GM18951 (cell line): ENCODE results near the gene ZDHHC21.

Experiments used
- POLR2A ChIP-seq: IDR thresholded peaks from 4 replicates; pipeline ENCODE4 v1.6.1; 2011; ENCODE audit warnings: mild to moderate bottlenecking; ENCODE audit not compliant: insufficient read length, insufficient read depth; ENCODE audit errors: extremely low read depth
- in situ Hi-C: fragments of 300-500 bp; cut with MboI; formaldehyde crosslinking; loops from one replicate; pipeline ENCODE4 v1.12.0; 2022; ENCODE audit warnings: low sequenced_read_pairs, mixed read lengths, inconsistent platforms; ENCODE audit not compliant: unreplicated experiment

Gene ZDHHC21

DNA sequence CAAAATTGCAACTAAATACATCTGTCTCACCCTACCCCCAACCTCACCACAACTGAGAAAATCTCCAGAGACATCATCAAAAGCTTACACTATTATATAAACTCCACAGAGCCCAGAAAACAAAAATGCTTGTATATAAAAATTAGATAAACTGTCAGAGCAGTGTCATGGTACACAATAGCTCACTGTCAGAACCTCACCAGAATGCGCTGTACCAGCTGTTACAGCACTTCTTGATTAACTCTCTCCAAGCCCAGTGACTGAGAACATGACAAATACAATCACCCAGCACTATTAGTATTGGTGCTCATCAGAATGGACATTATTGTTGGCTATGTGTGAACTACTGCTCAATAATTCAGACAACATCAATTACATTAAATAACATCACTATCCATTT, 65.7 kb downstream of the ZDHHC21 start:
- in situ Hi-C loops = no loop called here
- no peak for TF ChIP-seq POLR2A

- TF ChIP-seq POLR2A = no peak
- in situ Hi-C loops = loop anchor here (10.0 kb wide), 1 partner anchor 146 kb away; no protein-coding TSS in a partner anchor
Observed at GRCh38 chr9:14618836-14619420, 74.3 kb downstream of the ZDHHC21 start.

- in situ Hi-C loops = loop anchor here (10.0 kb wide), 1 partner anchor 148 kb away; no protein-coding TSS in a partner anchor
- no peak for TF ChIP-seq POLR2A
Observed at GRCh38 chr9:14616188-14616982, 76.8 kb downstream of the ZDHHC21 start.

GRCh38 chr9:14608540-14608939, 84.7 kb downstream of the ZDHHC21 start:
- no peak for TF ChIP-seq POLR2A
- in situ Hi-C loops = no loop called here

- in situ Hi-C loops = no loop called here
- TF ChIP-seq POLR2A = no peak
Observed at GRCh38 chr9:14597171-14597799, 95.9 kb downstream of the ZDHHC21 start.

DNA sequence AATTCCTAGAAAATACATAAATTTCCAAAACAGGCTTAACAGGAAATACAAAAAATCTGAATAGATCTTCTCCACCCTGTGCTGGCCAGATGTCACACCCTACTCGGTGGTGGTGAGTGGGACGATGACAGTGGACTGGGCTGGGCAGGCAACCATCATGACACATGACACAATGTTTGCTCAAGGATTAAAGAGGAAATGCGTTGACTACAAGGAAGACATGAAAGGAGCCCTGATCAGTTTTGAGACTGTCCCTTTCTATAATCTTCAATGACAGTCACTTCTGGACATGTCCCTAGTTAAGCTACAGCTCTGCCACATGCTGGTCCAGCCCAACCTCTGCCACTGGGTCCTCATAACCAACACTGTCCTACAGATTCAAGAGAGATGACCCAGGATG, 99.8 kb downstream of the ZDHHC21 start:
- TF ChIP-seq POLR2A = no peak
- in situ Hi-C loops = no loop called here

DNA sequence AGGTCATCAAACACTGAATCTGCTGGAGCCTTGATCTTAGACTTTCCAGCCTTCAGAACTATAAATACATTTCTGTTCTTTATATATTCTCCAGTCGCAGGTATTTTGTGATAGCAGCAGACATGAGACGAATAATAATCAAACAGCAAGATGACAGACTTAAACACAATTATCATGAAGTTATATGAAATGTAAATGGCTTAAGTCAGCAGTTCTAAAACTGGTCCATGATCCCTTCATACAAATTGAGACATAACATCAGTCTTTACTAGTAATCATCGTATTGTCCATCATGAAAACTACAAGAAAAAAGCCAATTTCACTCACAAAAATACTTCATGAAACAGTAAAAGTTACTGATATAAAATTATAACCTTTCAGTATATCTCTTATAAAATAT, 101.8 kb downstream of the ZDHHC21 start:
- TF ChIP-seq POLR2A = no peak
- in situ Hi-C loops = no loop called here

GRCh38 chr9:14585730-14586473, 107.3 kb downstream of the ZDHHC21 start:
- in situ Hi-C loops = no loop called here
- no peak for TF ChIP-seq POLR2A

DNA sequence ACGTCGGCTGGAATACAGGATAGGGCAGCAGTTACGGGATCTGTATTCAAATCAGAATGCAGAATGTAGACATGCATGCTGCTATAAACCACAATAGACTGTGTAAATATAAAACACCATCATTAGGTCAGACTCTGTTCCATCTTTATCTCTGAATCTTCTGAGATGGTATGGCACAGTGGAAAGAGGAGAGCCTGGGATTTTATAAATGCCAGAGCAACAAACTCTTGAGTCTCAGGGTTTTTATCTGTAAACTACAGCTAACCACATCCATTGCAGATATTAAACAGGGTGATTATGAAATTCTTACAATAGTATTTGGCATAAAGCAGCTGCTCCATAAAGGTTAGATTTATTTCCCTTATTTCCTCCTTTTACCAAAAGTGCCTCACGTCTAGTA, 108.7 kb downstream of the ZDHHC21 start:
- in situ Hi-C loops = no loop called here
- TF ChIP-seq POLR2A = no peak

- TF ChIP-seq POLR2A = no peak
- in situ Hi-C loops = no loop called here
Observed at GRCh38 chr9:14578030-14578429, 115.2 kb downstream of the ZDHHC21 start.

GRCh38 chr9:14574173-14574572, 119.1 kb downstream of the ZDHHC21 start:
- TF ChIP-seq POLR2A = no peak
- in situ Hi-C loops = no loop called here

DNA sequence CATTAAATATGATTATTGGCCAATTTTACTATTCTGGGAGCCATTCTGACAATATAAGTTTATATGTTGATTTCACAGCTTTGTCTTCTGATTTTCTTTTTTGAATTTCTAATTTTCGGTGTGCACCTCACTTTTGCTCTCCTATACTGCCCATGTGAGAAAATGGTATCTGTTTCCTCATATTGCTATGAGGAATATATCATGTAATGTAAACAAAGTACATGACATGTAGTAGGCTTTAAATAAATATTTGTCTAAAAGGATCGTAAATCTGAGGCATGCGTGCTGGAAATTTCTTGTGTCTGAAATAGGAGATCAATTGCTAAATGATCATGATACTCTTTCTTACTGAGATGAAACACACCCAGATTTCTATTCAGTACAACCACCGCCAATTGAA, 119.9 kb downstream of the ZDHHC21 start:
- no peak for TF ChIP-seq POLR2A
- in situ Hi-C loops = no loop called here

DNA sequence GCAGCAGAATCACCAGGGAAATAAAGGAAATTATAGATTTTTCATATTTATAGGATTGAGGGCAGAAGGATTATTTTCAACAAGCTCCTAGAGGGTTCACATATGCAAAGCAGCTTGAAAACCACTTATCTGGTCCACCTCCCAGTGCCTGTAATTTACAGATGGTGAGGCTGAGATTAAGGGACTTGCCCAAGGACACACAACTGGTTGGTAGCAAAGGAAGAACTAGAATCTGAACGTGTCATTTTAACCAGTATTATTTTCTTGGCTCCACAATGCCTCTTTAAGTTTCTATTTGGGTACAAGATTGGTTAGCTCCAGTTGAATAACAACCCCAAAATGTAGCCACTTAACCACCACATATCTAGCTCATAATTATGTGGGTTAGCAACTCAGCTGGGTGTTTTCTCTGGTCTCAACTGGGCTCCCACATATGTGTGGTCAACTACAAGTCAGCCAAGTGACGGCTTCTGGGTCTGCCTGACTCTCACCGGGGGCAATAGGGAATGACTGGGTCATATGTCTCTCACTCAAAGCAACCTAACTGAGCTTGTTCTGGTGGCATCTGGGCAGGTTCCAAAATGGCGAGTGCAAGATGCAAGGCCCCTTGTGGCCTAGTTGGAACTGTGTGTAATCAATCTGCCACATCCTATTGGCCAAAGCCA, 127.7 kb downstream of the ZDHHC21 start:
- in situ Hi-C loops = no loop called here
- no peak for TF ChIP-seq POLR2A
